Thyroid gland (tissue), 4 donors: ENCODE measurements around the gene NAA16. TPM values are rescaled to one million over a fixed set of nuclear protein-coding genes. Genes with fewer than 3 reads are reported as not detected.

Experiments
- DNase-seq, 2 donors: peaks; one replicate each; pipeline ENCODE4 v3.0.0-alpha.2; 2019
- H3K27ac ChIP-seq, 3 donors: fragments of 200-600 bp; sonication (generic); 1 replicate in 2 of 3; 2 replicates in 1 of 3; pipeline ENCODE4 v1.5.1; 2016 to 2019; ENCODE audit warnings: mild to moderate bottlenecking in 1 of 3, moderate library complexity in 1 of 3
- H3K27me3 ChIP-seq: fragments of 200-600 bp; sonication (generic); one replicate; pipeline ENCODE4 v1.5.1; 2019
- H3K36me3 ChIP-seq, 2 donors: fragments of 200-600 bp; sonication (generic); one replicate each; pipeline ENCODE4 v1.5.1; 2016 to 2019
- H3K4me1 ChIP-seq, 2 donors: fragments of 200-600 bp; sonication (generic); one replicate each; pipeline ENCODE4 v1.5.1; 2017 to 2019
- H3K4me3 ChIP-seq, 3 donors: fragments of 200-600 bp; sonication (generic); replicated peaks in 1 of 3; 1 replicate in 2 of 3; 2 replicates in 1 of 3; pipeline ENCODE4 v1.5.1; 2016; ENCODE audit warnings: mild to moderate bottlenecking in 1 of 3
- H3K9me3 ChIP-seq: fragments of 200-600 bp; sonication (generic); one replicate; pipeline ENCODE4 v1.5.1; 2017
- POLR2A ChIP-seq, 2 donors: fragments of 450-650 bp; IDR thresholded peaks; one replicate each; pipeline ENCODE4 v1.6.1; 2017; ENCODE audit warnings: antibody characterized with exemption in 2 of 2, mild to moderate bottlenecking in 2 of 2, moderate library complexity in 1 of 2
- WGBS, 2 donors: methylation state at CpG; one replicate each; pipeline ENCODE4 v1.1.5; 2017; 5-methylcytosine and 5-hydroxymethylcytosine counted together
- intact Hi-C: fragments of 100-400 bp; cut with DNase I; formaldehyde crosslinking; loops from one replicate; pipeline ENCODE4 v1.15.1; 2023
- total RNA-seq, 4 donors: library from RNA; depleted of rRNA; stranded (reverse); fragments of >200 nt; gene quantifications; one replicate each; pipeline ENCODE4 v1.2.3, GENCODE V29; 2016
- TF ChIP-seq, protein P1 (sequence below), 6 experiments: fragments of 200-600 bp in 3 of 6; fragments of 450-650 bp in 3 of 6; sonication (generic) in 3 of 6; IDR thresholded peaks; one replicate each; pipeline ENCODE4 v1.5.1; 2016 to 2019; ENCODE audit warnings: antibody characterized with exemption in 6 of 6, mild to moderate bottlenecking in 2 of 6, inconsistent platforms in 1 of 6, moderate library complexity in 1 of 6

NAA16 gene
- total RNA-seq, 4 donors from 2014 or later: 16.9 to 42.7 (median 19.0) TPM

- H3K27me3 ChIP-seq: no peaks in the 10 kb centered on the region
- H3K36me3 ChIP-seq: no peaks in the 10 kb centered on the region
- intact Hi-C loops: loop anchor here (10.0 kb wide), 1 partner anchor 245 kb away; no protein-coding TSS in a partner anchor
- no peak overlapping the region for H3K4me3 ChIP-seq
- no peak overlapping the region for H3K27ac ChIP-seq
- DNase-seq: no peak
- no peaks in the 10 kb centered on the region for H3K4me1 ChIP-seq
- 78 to 84% methylated on average over 2 of the region's 2 CpGs for WGBS, 2 donors
- no peaks in the 10 kb centered on the region for H3K9me3 ChIP-seq
- TF ChIP-seq POLR2A (IDR thresholded peaks at IDR 0.05): no peak
- TF ChIP-seq, protein P1, sequence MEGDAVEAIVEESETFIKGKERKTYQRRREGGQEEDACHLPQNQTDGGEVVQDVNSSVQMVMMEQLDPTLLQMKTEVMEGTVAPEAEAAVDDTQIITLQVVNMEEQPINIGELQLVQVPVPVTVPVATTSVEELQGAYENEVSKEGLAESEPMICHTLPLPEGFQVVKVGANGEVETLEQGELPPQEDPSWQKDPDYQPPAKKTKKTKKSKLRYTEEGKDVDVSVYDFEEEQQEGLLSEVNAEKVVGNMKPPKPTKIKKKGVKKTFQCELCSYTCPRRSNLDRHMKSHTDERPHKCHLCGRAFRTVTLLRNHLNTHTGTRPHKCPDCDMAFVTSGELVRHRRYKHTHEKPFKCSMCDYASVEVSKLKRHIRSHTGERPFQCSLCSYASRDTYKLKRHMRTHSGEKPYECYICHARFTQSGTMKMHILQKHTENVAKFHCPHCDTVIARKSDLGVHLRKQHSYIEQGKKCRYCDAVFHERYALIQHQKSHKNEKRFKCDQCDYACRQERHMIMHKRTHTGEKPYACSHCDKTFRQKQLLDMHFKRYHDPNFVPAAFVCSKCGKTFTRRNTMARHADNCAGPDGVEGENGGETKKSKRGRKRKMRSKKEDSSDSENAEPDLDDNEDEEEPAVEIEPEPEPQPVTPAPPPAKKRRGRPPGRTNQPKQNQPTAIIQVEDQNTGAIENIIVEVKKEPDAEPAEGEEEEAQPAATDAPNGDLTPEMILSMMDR (IDR thresholded peaks at IDR 0.05): no peak
Observed at GRCh38 chr13:41409611-41410010, 98.5 kb downstream of the NAA16 start.

GRCh38 chr13:41411060-41411459, 100.0 kb downstream of the NAA16 start:
- Histone ChIP-seq H3K4me3 (no peak overlapping the region), H3K9me3 (no peaks in the 10 kb centered on the region), H3K36me3 (no peaks in the 10 kb centered on the region), H3K27me3 (no peaks in the 10 kb centered on the region), H3K4me1 (no peaks in the 10 kb centered on the region), H3K27ac (no peak overlapping the region)
- intact Hi-C loops: loop anchor here (10.0 kb wide), 1 partner anchor 244 kb away; no protein-coding TSS in a partner anchor
- WGBS, 2 donors: 89 to 90% methylated on average over 5 of the region's 5 CpGs
- no peak for DNase-seq
- TF ChIP-seq, protein P1 (IDR thresholded peaks at IDR 0.05): no peak
- TF ChIP-seq POLR2A (IDR thresholded peaks at IDR 0.05): no peak

DNA sequence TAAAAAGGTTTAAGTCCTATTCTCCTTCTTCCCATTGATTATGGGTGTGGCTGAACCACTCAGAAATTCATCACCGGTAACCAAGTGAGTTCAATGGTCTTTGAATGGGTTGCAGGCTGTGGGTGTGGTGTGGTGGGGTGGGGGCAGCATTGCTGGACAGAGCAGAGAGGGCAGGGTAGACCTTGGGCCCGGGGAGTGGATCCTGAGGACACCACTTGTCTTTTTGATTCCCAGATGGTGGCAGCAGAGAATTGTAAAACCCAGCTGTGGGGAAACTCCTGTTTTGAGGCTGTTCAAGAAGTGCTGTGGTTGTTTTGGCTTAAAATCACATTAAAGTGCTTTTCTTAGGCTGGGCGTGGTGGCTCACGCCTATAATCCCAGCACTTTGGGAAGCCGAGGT, 100.5 kb downstream of the NAA16 start:
- Histone ChIP-seq H3K36me3 (no peaks in the 10 kb centered on the region), H3K4me3 (no peak overlapping the region), H3K27ac (no peak overlapping the region), H3K27me3 (no peaks in the 10 kb centered on the region), H3K4me1 (no peaks in the 10 kb centered on the region), H3K9me3 (no peaks in the 10 kb centered on the region)
- peak in 1 of 2 donors; percentile 5 for DNase-seq
- intact Hi-C loops: loop anchor here (10.0 kb wide), 1 partner anchor 243 kb away; no protein-coding TSS in a partner anchor
- WGBS, 2 donors: 32 to 37% methylated on average over 5 of the region's 5 CpGs
- no peak for TF ChIP-seq POLR2A (IDR thresholded peaks at IDR 0.05)
- TF ChIP-seq, protein P1 (IDR thresholded peaks at IDR 0.05): peak in 2 of 6 experiments; percentile 13 to 18

DNA sequence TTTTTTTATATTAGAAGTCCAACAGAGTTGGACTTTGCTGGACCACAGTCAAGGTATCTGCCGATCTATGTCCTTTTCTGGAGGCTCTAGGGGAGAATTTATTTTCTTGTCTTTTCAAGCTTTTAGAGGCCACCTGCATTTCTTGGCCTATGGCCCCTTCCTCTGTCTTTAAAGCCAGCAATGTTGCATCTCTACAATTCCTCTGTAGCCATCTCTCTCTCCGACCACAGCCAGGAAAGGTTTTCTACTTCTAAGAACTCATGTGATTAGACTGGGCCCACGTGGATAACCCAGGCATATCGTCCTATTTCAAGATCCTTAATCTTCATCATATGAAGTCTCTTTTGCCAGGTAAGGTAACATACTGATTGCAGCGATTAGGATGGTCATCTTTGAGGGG, 102.8 kb downstream of the NAA16 start:
- WGBS, 2 donors: 91 to 94% methylated on average over 5 of the region's 5 CpGs
- TF ChIP-seq, protein P1 (IDR thresholded peaks at IDR 0.05): no peak
- no peak for TF ChIP-seq POLR2A (IDR thresholded peaks at IDR 0.05)
- no peaks in the 10 kb centered on the region for H3K36me3 ChIP-seq
- DNase-seq: no peak
- H3K4me1 ChIP-seq: no peaks in the 10 kb centered on the region
- H3K27ac ChIP-seq: no peak overlapping the region
- no peaks in the 10 kb centered on the region for H3K9me3 ChIP-seq
- intact Hi-C loops: loop anchor here (10.0 kb wide), 1 partner anchor 241 kb away; no protein-coding TSS in a partner anchor
- no peaks in the 10 kb centered on the region for H3K27me3 ChIP-seq
- H3K4me3 ChIP-seq: no peak overlapping the region

DNA sequence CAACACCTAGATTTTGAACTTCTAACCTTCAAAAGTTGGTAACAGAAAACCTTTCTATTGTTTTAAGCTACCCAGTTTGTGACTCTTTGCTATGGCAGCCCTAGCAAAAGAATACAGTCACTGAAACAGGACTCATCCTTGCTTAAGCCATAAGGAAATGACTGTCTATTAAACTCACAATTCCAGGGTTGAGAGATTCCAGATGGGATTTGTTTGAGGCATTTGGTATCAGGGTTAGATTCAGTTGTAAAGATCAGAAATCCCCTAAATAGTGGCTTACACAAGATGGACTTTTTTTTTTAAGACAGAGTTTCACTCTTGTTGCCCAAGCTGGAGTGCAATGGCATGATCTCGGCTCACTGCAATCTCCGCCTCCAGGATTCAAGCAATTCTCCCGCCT, 105.2 kb downstream of the NAA16 start:
- intact Hi-C loops: loop anchor here (10.0 kb wide), 1 partner anchor 239 kb away; no protein-coding TSS in a partner anchor

More for the DNA sequence above, 105.2 kb downstream of the NAA16 start:
- WGBS, 2 donors: 32 to 96% methylated on average over 3 of the region's 3 CpGs
- no peaks in the 10 kb centered on the region for H3K9me3 ChIP-seq
- no peaks in the 10 kb centered on the region for H3K27me3 ChIP-seq
- no peaks in the 10 kb centered on the region for H3K36me3 ChIP-seq
- H3K27ac ChIP-seq: no peak overlapping the region
- no peak for DNase-seq
- no peak for TF ChIP-seq POLR2A (IDR thresholded peaks at IDR 0.05)
- no peaks in the 10 kb centered on the region for H3K4me1 ChIP-seq
- H3K4me3 ChIP-seq: no peak overlapping the region
